ENCODE measurements around the gene VPS4B.

- TF ChIP-seq CTCF (IDR thresholded peaks at IDR 0.05; ENCODE audit: insufficient read depth, low read depth, low read length), result no peak
- no peak for TF ChIP-seq EZH2 (IDR thresholded peaks at IDR 0.05; ENCODE audit: insufficient read depth, low read length)
These were observed 46.3 kb upstream of the VPS4B start for GRCh38 chr18:63468575-63468974.

All from astrocyte (in vitro differentiated cells and primary cell).